WERI-Rb-1 (cell line): ENCODE data around the gene WDR1.

ENCODE experiments used
- DNase-seq: peaks from one replicate; pipeline ENCODE4 v3.0.0-alpha.2; 2020
- H3K27ac ChIP-seq: fragments of 250-450 bp; sonication (Bioruptor Pico); 2 replicates; pipeline ENCODE4 v1.5.1; 2020; ENCODE audit warnings: mild to moderate bottlenecking, moderate library complexity
- H3K27me3 ChIP-seq: fragments of 250-450 bp; sonication (Bioruptor Pico); 2 replicates; pipeline ENCODE4 v1.5.1; 2021; ENCODE audit warnings: mild to moderate bottlenecking, low read depth, moderate library complexity; ENCODE audit not compliant: insufficient read depth, severe bottlenecking
- H3K36me3 ChIP-seq: fragments of 250-450 bp; sonication (Bioruptor Pico); 2 replicates; pipeline ENCODE4 v1.5.1; 2020; ENCODE audit warnings: mild to moderate bottlenecking, moderate library complexity
- H3K4me3 ChIP-seq: 2 replicates; pipeline ENCODE4 v1.5.1; 2011; ENCODE audit warnings: low read depth, mild to moderate bottlenecking, control low read depth, low read length
- H3K9me3 ChIP-seq: fragments of 250-450 bp; sonication (Bioruptor Pico); 2 replicates; pipeline ENCODE4 v1.5.1; 2021; ENCODE audit warnings: mild to moderate bottlenecking, moderate library complexity; ENCODE audit not compliant: severe bottlenecking
- TF ChIP-seq, protein P1 (sequence below): IDR thresholded peaks from 2 replicates; pipeline ENCODE4 v1.5.1; 2011; ENCODE audit warnings: low read depth, mild to moderate bottlenecking, control low read depth, inconsistent platforms, low read length

Gene WDR1

GRCh38 chr4:10154241-10154640 is 37.6 kb upstream of the WDR1 start:
- no peak for DNase-seq
- no peaks in the 10 kb centered on the region for H3K36me3 ChIP-seq
- TF ChIP-seq, protein P1, sequence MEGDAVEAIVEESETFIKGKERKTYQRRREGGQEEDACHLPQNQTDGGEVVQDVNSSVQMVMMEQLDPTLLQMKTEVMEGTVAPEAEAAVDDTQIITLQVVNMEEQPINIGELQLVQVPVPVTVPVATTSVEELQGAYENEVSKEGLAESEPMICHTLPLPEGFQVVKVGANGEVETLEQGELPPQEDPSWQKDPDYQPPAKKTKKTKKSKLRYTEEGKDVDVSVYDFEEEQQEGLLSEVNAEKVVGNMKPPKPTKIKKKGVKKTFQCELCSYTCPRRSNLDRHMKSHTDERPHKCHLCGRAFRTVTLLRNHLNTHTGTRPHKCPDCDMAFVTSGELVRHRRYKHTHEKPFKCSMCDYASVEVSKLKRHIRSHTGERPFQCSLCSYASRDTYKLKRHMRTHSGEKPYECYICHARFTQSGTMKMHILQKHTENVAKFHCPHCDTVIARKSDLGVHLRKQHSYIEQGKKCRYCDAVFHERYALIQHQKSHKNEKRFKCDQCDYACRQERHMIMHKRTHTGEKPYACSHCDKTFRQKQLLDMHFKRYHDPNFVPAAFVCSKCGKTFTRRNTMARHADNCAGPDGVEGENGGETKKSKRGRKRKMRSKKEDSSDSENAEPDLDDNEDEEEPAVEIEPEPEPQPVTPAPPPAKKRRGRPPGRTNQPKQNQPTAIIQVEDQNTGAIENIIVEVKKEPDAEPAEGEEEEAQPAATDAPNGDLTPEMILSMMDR: no peak
- no peak overlapping the region for H3K4me3 ChIP-seq
- H3K27me3 ChIP-seq: no peaks in the 10 kb centered on the region
- peaks cover 2% of the 10 kb centered on the region for H3K9me3 ChIP-seq
- no peak overlapping the region for H3K27ac ChIP-seq

- no peak for DNase-seq
- Histone ChIP-seq H3K27ac (no peak overlapping the region), H3K36me3 (no peaks in the 10 kb centered on the region), H3K4me3 (no peak overlapping the region), H3K27me3 (no peaks in the 10 kb centered on the region), H3K9me3 (peaks cover 2% of the 10 kb centered on the region)
- TF ChIP-seq, protein P1: no peak
These were observed 36.6 kb upstream of the WDR1 start for GRCh38 chr4:10153161-10153560.

GRCh38 chr4:10151182-10151581 is 34.6 kb upstream of the WDR1 start:
- Histone ChIP-seq H3K27me3 (no peaks in the 10 kb centered on the region), H3K27ac (no peak overlapping the region), H3K36me3 (no peaks in the 10 kb centered on the region), H3K9me3 (peaks cover 2% of the 10 kb centered on the region), H3K4me3 (no peak overlapping the region)
- no peak for DNase-seq
- TF ChIP-seq, protein P1: no peak

GRCh38 chr4:10144966-10145365 is 28.4 kb upstream of the WDR1 start:
- no peak overlapping the region for H3K4me3 ChIP-seq
- H3K27me3 ChIP-seq: no peaks in the 10 kb centered on the region
- no peaks in the 10 kb centered on the region for H3K36me3 ChIP-seq
- H3K9me3 ChIP-seq: no peaks in the 10 kb centered on the region
- H3K27ac ChIP-seq: no peak overlapping the region
- no peak for DNase-seq
- TF ChIP-seq, protein P1: no peak

- TF ChIP-seq, protein P1: no peak
- H3K4me3 ChIP-seq: no peak overlapping the region
- DNase-seq: no peak
- no peaks in the 10 kb centered on the region for H3K27me3 ChIP-seq
- no peaks in the 10 kb centered on the region for H3K9me3 ChIP-seq
- no peak overlapping the region for H3K27ac ChIP-seq
- H3K36me3 ChIP-seq: no peaks in the 10 kb centered on the region
These were observed 27.9 kb upstream of the WDR1 start for GRCh38 chr4:10144479-10144878.

DNA sequence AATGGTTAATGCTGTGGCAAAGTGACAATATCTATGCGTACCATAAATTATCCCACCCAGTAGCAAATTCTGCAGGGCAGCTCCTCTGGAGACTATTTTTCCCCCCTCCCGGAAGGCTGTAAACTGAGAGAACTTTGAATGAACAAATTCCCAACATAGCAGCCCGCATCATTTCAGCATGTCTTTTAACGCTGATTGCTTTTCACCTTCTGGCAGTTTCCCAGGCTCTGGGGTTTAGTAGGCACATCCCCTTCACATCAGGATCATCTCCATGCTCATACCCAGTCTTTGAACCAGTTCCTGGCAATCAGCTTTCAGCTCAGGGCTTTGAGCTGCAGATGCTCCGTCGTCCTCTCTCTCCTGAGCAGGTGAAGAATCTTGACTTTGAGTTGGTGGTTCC is 26.6 kb upstream of the WDR1 start:
- TF ChIP-seq, protein P1: no peak
- Histone ChIP-seq H3K27ac (no peak overlapping the region), H3K36me3 (no peaks in the 10 kb centered on the region), H3K4me3 (no peak overlapping the region), H3K9me3 (no peaks in the 10 kb centered on the region), H3K27me3 (no peaks in the 10 kb centered on the region)
- DNase-seq: no peak
